ENCODE data around the gene IRF8.

IRF8 gene

DNA sequence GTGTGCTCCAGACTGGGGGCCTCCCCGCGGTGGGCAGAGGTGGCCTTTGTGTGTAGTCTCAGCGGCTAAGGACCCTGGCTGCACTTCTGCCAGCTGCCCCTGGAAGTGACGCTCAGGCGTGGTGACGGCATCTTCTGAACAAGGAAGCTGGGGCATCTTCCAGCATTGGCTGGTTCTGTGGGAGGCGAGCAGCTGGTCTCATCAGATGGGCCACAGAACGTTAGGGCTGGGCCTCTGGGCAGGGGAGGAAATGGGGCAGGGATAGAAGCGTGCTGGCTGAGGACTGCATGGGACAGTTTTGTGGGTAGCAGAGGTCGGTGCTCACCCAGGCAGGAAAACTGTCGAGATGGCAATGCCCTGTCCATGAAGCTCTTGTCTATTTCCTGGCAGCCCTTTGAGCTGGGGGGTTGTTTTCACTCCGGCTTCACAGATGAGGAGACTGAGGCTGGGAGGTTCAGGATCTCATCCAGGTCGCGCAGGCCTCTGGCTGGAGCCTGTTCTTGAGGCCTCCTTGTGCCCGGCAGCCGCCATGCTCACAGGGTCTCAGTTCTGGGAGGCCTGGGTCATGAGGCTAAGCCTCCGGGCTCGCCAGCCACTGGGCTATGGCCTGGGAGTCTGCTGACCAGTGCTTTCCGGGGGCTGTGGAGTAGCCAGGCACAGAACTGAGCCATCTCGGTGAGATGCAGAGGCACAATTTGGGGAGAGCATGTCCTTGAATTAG is 16.3 kb downstream of the IRF8 start:
- no peak for DNase-seq

DNA sequence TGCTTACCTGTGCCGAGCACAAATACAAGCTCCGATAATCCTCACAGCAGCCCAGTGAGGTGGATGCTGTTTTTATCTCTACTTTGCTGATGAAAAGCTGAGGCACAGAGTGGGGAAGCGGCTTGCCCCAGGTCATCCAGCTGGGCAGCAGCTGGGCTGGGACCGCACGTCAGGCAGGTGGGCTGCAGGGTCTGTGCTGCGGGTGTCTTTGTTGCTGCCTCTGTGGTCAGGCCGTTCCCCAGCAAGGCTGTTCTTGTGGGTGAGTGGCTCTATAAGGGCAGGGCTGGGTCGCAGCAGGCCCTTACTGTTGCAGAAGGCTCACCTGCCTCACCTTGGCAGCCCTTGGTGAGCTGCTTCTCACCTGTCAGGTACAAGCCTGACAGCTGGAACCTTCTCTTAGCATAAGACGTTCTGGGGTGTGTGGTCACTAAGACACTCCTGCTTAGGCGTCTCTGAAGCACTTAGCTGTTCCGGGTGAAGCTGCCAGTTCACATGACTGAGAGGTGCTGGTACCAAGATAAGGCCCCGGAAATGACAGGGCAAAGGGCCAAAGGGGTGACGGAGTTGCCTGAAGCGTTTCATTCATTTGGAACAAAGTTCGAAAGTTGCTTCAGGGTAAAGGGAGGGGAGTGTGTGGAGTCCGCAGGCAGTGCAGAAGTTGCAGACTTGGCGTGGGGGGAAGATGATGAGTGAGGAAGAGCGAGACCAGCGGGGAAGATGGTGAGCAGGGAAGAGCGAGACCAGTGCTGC is 17.4 kb downstream of the IRF8 start:
- no peak for DNase-seq

DNA sequence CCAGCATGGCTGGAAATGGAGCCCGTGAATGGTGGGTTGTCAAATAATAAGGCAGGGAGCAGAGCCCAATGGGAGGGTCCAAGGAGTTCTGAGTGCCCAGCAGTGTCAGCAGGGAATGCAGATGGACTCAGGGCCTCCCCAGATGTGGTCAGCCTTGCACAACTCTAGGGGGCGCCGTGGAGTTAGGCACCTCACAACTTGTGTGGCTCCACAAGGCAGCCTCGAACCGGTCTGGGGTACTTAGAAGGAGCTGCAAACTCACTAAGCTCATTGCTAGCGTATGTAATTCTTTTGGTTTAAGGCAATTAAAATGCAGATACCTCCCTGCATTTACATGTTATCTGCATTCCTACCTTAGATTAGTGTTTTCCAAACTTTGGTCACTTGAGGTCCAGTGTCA is 18.1 kb downstream of the IRF8 start:
- no peak for DNase-seq

DNA sequence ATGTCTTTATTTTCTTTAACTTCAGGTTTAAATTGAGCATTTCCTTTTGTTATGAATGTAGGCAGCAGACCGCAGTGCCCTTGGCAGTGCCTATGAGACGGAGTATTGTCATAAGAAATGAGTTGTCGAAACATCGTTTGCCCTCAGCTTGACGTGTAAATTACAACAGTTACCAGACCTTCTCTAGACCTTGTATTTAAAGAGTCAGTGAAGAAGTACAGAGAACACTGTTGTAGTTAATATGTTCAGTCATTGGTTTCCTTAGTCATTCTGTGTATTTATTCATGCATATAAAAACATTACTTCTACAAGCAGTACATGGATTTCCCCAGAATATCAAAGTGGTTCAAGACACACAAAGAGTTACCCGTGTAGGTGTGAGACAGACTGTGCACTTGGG is 19.0 kb downstream of the IRF8 start:
- DNase-seq: no peak

DNA sequence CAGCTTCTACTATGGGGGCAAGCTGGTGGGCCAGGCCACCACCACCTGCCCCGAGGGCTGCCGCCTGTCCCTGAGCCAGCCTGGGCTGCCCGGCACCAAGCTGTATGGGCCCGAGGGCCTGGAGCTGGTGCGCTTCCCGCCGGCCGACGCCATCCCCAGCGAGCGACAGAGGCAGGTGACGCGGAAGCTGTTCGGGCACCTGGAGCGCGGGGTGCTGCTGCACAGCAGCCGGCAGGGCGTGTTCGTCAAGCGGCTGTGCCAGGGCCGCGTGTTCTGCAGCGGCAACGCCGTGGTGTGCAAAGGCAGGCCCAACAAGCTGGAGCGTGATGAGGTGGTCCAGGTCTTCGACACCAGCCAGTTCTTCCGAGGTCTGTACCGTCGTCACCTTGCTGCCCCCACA is 19.5 kb downstream of the IRF8 start:
- no peak for DNase-seq

DNA sequence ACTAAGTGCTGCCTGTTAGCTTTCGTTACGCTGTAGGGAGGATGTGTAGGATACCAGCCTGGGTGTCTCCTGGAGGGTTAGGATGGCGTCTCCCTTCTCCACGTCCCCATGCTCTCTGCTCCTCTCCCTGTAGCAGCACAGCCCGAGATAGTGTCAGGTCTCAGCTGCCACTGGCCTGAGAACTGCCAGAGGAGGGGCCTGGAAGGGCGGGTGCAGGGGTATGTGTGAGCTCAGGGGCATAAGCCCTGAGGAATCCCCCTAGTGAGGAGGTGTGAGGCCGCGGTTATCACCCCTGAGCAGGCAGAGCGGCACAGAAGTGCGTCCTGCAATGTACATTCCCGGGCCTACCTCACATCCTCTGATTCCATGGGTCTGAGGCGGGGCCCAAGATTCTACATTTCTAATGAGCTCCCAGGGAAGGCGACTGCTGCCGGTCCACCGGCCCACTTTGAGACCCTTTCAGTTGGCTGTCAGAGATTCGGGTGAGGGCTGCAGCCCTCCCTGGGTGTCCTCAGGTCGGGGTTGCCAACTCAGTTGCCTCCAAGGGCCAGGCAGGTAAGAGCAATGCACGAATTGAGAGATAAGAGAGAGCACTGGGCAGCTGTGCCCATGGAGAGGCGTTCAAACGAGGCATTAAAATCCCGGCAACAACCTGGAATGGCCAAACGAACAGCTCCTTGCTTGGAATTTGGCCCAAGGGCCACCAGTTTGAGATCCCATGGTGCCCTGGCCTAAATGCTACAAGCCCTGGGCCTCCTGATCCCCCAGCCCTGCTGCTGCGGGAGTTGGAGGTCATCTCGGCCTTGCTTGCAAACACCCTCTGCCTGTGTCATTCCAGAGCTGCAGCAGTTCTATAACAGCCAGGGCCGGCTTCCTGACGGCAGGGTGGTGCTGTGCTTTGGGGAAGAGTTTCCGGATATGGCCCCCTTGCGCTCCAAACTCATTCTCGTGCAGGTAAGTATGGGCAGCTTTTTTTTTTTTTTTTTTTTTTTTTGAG is 20.6 kb downstream of the IRF8 start:
- DNase-seq: no peak

DNA sequence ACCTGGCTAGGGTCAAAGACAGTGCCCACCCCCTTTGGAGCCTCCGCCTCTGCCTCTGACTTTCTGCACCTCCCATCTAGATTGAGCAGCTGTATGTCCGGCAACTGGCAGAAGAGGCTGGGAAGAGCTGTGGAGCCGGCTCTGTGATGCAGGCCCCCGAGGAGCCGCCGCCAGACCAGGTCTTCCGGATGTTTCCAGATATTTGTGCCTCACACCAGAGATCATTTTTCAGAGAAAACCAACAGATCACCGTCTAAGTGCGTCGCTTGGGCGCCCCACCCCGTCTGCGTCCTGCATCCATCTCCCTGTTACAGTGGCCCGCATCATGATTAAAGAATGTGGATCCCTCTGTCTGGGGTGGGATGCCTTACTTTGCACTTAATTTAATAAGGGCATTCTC is 22.1 kb downstream of the IRF8 start:
- DNase-seq: peak; percentile 80

DNA sequence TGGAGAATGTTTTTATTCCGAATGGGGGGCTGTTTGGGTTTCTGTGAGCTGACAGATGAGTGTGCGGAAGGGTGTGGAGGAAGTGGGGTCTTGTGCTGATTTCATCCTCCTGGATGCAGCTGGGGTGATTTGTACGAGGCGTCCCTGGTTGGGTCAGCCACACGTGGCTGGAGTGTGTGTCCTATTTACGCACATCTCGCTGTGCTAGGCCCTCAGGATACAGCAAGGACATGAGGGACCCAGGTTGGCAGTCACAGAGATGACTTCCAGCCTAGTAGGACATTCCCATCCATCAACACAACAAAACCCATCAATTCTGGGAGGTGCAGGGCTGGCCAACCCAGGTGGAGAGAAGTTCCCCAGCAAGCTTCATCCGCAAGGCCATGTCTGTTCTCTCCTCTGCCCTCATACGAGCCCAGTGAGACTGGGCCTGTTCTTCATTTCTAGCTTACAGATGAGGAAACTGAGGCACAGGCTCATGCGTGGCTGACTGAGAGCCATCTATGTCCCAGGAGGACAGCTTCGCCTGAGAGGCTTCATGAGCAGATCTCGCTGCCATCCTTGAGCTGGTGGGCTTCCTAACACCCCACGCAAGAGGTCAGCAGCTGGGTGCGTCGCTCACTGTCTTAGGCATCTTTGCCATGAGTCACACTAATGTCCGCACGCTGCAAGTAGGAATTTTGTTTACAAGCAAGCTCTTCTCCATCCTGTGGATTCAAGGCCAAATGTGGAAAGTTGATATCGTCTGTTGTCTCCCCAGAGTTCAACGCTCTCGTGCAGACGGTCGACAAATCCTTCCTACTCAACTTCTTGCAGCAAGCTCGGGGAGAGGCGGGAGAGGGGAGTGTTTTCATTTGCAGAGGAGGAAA is 24.4 kb downstream of the IRF8 start:
- peak; percentile 86 for DNase-seq

DNA sequence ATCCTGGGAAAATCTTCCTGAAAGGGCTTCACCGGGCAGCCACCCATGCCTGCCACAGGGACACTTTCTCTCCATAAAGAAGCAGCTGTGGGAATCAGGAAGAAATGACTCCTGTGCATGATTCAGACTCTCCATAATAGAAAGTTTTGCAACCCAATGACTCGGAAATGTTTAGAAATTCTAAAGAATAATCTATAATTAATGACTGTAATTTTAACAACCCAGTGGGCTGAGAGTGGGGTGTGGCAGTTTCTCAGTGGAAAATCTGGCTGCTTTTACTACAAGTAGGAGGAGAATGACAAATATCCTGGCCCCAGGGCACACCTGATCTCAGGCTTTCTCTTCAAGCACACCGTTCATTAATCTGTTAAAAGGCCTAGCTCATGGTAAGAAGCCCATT is 25.7 kb downstream of the IRF8 start:
- peak; percentile 68 for DNase-seq

DNA sequence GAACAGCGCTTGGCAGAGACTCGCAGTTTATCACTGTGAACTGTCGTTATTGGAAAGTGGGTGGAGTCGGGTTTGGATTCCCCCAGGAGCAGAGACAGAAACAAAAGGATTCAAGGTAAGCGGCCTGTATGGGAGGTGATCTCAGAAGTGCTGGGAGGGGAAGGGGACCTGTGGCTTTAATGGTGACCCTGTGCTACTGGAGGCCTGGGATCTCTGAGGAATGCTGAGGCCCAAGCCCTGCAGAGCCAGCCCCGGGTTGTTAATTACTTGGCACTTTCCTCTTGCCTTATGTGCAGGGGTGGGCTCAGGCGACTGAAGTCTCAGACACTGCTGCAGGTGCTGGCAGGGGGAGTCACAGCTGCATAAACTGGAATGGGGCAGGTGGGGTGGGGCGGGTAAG is 27.4 kb downstream of the IRF8 start:
- peak; percentile 82 for DNase-seq

DNA sequence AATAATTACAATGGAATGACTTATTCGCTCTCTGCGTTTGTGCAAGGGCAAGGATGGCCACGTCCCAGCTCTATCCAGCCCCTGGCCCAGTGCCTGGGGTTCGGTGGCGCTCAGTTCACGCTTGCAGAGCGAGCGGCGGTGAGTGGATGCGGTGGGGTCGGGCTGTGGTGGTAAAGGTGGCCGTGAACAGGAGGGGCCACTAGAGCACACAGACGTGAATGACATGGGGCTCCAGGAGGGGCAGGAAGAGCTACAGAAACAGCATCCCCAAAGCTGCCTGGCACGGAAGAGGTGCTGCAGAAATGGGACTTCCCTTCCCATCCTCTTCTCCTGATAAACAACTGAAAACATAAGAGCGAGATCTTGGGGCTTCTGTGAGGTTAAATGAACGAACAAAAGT is 28.4 kb downstream of the IRF8 start:
- no peak for DNase-seq

DNA sequence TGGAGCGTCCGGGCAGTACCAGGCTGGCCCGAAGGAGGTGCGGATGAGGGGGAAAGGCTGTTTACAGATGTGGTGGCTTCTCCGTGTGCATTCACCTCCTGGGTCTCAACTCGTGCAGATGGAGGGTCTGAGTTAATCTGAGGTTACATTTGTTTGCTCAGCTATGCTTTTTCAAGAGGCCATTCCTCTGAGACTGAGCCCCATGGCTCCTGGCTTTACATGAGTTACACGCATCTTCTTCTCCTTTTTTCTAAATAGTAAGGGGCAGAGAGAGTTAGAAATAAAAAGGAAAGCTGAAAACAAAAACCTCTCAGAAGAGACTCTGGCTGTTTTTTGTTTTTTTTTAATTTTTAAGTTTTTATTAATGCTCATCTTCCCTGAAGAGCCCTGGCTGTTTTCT is 29.0 kb downstream of the IRF8 start:
- no peak for DNase-seq

DNA sequence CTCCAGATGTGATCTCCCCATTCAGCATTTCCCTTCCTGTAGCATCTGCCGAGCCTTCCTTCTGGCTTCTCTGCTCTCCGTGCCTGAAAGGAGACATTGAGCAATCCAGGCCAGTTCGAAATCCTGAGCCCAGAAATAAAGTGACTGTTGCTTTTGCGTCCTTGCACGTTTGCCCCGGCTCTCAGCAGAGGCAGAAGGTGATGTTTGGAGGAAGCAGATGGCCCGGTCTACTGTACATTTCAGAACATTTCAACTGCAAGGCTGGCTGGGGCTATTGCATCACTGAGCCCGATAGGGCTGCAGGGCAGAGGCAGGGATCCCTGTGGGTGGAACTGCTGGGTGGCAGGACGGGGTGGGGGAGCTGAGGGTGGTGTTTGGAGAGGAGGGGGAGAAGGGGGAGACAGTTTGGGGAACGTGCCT is 29.4 kb downstream of the IRF8 start:
- DNase-seq: no peak

DNA sequence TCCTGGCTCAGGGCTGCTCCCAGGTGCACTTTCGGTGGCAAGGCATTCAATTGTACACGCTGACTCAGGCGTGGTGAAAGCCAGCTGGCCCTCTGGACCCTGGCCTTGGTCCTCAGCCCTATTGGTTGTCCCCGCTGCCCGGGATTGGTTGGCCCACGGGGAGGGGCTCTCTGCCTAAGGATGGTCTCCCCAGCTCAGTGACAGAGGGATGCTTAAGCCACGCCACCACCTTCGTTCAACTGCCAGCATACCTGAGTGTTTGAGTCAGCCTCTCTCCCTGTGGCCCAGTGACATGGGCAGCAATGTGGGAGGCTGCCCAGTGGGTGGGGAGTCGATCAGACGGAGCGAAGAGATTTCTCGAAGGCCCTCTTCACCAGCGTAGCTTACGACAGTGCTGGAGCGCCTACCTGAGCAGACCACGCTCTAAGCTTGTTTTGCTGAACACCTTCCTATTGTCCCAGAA is 30.3 kb downstream of the IRF8 start:
- peak; percentile 74 for DNase-seq

DNA sequence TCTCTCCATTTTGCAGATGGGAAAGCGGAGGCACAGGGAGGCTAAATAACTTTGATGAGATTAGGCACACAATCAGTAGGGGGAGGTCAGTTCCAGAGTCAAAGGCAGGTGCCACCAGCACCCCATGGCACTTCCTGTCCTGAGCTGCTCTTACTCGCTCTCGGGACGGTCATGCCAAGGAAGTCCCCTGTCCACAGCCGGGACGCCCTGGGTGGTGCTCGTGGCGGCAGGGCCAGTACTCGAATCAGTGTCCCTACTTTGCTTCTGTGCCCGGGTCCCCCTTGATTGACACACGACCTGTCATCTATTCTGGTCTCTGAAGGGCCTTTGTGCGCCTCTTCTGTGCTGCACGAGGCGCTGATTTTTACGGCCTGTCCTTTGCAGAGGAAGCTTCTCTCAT is 31.3 kb downstream of the IRF8 start:
- DNase-seq: no peak

DNA sequence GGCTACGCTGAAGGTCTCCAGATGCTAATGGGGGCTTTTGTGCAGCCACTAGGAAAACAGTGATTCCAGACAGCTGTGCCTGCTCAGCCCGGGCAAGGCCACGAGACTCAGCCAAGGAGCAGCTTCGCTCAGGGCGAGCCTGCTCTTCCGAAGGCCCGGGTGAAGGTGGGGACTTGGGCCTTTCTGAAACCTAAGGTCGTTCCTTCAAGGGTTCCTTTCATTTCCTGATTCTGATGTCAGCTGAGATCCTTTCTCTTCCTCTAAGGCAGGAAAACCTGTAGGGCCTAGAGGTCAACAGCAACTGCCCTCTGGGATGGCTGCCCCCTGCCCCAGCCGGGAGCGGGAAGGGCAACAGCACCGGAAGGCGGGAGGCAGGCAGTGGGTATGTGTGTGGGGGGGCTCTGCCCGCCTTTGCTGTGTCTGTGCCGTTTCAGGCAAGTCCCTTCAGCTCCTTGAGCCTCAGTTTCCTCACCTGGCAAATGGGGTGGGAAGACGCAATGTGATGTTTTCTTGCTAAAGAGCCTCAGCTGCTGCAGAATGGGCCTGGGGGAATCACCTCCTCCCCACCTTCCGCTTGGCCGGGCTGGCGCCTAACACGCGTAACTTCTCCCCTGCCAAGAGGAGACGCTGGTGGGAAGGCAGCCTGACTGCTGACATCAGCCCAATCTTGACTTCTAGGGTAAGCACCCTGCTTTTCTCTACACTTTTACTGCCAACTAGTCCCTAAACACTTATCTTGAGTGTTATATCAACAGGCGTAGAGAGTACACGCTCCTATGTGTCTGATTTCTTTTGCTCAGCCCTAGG is 32.8 kb downstream of the IRF8 start:
- DNase-seq: no peak

DNA sequence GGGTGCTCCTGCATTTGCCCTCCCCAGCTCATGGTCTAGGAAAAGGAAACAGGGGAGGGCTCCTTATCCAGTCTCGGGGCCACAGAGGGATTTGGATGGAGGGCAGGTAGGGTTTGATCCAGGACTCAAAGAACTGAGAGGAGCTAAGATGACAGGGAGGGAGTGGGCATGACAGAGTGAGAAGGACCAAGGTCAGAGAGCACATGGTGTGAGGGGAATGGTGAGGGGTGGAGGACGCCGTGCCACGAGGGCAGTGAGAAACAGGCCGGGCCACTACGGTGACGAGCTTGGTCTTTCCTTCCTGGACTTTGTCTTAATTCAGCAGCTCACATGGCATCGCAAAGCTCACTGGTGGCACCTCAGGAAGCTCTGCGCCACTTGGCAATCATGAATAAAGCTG is 35.2 kb downstream of the IRF8 start:
- DNase-seq: no peak

DNA sequence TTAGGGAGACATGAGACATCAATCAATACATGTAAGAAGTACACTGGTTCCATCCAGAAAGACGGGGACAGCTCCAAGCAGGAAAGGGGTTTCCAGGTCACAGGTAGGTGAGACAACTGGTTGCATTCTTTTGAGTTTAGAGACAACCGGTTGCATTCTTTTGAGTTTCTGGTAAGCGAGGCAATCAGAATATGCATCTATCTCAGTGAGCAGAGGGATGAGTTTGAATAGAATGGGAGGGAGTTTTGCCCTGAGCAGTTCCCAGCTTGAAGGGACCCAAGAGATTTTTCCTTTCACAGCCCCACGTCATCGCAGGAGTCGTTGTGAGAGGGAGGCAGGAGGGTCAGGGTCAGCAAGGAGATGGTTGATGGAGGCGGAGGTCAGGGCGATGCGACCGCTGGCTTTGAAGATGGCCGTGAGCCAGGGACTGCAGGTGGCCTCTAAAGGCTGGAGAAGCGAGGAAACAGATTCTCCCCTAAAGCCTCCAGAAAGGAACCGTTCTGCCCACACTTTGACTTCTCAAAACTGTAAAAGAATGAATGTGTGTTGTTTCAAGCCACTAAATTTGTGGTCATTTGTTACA is 36.5 kb downstream of the IRF8 start:
- DNase-seq: no peak

DNA sequence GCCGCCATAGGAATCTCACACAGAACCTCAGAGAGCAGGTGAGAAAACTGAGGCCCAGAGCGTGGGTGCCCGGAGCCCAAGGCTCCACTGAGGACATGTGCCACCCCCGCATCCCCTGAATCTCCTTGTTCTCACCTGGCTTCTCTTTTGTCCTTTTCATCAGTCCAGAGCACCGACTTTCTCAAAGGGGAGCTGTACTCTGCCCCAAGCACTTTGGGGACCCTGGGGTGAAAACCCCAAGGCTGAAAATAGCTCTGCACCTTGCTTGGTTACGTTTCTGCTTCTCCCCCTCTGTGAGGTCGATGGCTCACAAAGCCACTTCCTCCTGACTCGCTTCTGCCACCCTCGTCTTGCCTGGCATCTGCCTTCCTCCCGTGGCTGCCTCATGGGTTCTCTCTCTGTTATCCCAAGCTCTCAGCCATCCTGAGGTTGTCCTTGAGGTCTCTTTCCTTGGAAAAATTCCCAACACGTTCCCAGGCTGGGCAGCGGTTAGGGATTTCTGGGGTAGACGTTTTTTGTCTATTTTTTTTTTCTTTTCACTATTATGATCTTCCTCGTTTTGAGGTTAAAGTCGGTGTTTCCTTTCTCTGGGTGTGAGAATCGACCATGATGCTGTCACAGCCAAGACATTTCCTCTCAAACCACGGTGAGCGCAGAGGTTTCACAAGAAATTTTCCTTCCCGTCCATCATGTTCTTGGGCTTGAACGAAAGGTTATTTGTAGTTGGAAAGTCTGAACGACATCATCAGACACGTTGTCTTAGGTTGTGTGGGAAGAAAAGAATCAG is 37.2 kb downstream of the IRF8 start:
- no peak for DNase-seq

DNA sequence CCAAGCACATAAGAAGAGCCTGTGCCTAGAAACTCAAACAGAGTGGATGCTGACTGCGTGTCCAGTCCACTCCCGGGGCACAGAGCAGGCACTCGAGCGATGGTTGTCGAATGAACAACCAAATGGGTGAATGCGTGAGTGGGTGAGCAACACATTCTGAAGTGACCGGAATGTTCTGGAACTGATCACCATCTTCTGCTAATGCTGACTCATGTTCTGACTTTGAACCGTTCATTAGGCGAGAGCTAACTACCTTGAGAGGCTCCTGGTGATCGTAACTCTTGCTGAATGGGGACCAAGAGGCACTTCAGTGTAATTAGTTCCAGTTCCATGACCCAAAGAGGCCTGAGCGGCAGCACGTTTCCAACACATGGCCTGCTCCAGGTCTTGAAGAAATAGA is 37.9 kb downstream of the IRF8 start:
- peak; percentile 62 for DNase-seq

Measured in islet precursor cell (in vitro differentiated cells).